Fibroblast of lung (primary cell): ENCODE data around the gene ZNF740.

Source experiments
- EZH2 ChIP-seq: IDR thresholded peaks from 2 replicates; pipeline ENCODE4 v1.5.1; 2012; ENCODE audit warnings: low read length, control low read depth, mild to moderate bottlenecking; ENCODE audit errors: missing control alignments
- TF ChIP-seq, protein P1 (sequence below), 2 donors: IDR thresholded peaks in 1 of 2; conservative IDR thresholded peaks in 1 of 2; 1 replicate in 1 of 2; 2 replicates in 1 of 2; pipeline ENCODE4 v1.5.1; 2011 to 2012; ENCODE audit warnings: low read length in 2 of 2, control low read depth in 1 of 2, inconsistent platforms in 1 of 2, low read depth in 1 of 2, mild to moderate bottlenecking in 1 of 2

DNA sequence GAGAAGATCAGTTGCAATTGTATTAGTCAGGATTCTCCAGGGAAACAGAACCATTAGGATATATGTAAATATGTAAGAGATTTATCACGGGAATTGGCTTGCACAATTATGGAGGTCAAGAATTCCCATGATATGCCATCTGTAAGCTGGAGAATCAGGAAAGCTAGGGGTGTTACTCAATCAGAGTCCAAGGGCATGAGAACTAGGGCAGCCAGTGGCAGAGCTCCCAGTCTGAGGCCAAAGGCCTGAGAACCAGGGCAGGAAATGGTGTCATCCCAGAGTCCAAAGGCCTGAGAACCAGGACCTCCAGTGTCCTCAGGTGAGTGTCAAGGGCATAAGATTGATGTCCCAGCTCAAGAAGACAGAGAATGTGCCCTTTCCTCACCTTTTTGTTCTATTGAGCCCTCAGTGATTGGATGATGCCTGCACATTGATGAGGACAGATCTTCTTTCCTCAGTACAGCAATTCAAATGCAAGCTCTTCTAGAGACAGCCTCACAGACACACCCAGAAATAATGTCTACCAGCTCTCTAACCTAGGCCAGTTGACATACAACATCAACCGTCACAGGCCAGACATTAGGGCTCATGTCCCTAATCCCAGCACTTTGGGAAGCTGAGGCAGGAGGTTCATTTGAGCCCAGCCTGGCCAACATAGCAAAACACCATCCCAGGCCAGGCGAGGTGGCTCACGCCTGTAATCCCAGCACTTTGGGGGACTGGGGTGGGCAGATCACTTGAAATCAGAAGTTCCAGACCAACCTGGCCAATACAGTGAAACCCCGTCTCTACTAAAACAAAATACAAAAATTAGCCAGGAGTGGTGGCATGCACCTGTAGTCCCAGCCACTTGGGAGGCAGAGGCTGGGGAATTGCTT lies 34.9 kb upstream of the ZNF740 start:
- TF ChIP-seq, protein P1, sequence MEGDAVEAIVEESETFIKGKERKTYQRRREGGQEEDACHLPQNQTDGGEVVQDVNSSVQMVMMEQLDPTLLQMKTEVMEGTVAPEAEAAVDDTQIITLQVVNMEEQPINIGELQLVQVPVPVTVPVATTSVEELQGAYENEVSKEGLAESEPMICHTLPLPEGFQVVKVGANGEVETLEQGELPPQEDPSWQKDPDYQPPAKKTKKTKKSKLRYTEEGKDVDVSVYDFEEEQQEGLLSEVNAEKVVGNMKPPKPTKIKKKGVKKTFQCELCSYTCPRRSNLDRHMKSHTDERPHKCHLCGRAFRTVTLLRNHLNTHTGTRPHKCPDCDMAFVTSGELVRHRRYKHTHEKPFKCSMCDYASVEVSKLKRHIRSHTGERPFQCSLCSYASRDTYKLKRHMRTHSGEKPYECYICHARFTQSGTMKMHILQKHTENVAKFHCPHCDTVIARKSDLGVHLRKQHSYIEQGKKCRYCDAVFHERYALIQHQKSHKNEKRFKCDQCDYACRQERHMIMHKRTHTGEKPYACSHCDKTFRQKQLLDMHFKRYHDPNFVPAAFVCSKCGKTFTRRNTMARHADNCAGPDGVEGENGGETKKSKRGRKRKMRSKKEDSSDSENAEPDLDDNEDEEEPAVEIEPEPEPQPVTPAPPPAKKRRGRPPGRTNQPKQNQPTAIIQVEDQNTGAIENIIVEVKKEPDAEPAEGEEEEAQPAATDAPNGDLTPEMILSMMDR (conservative IDR thresholded peaks at IDR 0.05 in 1 of 2, IDR thresholded peaks at IDR 0.05 in 1 of 2; ENCODE audit: low read depth in 1 of 2, low read length in 2 of 2), result no peak
- TF ChIP-seq EZH2, result no peak
